OCI-LY3 (cell line): ENCODE results near the gene SATB2.

ENCODE experiments used
- CTCF ChIP-seq: fragments of 200-600, 300-600 bp; sonication (generic); IDR thresholded peaks from 2 replicates; pipeline ENCODE4 v1.5.1; 2014; ENCODE audit warnings: antibody characterized with exemption, low read length, low read depth
- EZH2phosphoT487 ChIP-seq: fragments of 200-600 bp; shearing (Covaris generic); IDR thresholded peaks from 2 replicates; pipeline ENCODE4 v1.6.1; 2018; ENCODE audit warnings: antibody characterized with exemption, mixed run types, low read depth

GRCh38 chr2:199370150-199370780 lies 87.5 kb downstream of the SATB2 start:
- TF ChIP-seq CTCF (no peak), EZH2phosphoT487 (no peak)
